Stimulated activated CD8-positive, alpha-beta memory T cell treated with anti-CD3 and anti-CD28 coated beads, Interleukin-7, amount 100 ng/mL, for 4 hours (primary cell): ENCODE data around the gene MRFAP1.
"Not testable (repeated sequence)": the region's sequence is repeated elsewhere in the genome, so short reads cannot be mapped to it uniquely, and the experiment has no call there.

ENCODE experiments used
- DNase-seq, 2 donors: peaks; one replicate each; pipeline ENCODE4 v3.0.0-alpha.2; 2020; ENCODE audit warnings: low read depth in 2 of 2

The MRFAP1 gene

DNA sequence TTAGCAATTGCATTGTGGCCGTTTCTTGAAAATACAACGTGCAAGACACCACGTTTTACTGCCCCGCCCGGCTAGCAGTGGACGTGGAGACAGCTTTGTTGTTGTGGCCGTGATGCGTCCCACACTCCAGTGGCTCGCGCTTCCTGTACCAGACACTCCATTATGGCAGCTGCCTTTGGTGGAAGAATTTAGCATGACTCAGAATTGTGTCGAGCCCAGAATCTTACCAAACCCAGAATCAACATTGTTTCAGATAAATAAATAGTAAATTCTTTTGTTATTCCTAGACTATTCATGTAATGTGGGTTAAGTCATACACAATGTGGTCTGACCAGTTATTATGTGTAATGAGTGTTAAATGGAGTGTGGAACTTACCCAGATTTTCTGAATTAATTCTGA is 27.9 kb downstream of the MRFAP1 start:
- no peak for DNase-seq

GRCh38 chr4:6671648-6672047 is 31.2 kb downstream of the MRFAP1 start:
- no peak for DNase-seq

DNA sequence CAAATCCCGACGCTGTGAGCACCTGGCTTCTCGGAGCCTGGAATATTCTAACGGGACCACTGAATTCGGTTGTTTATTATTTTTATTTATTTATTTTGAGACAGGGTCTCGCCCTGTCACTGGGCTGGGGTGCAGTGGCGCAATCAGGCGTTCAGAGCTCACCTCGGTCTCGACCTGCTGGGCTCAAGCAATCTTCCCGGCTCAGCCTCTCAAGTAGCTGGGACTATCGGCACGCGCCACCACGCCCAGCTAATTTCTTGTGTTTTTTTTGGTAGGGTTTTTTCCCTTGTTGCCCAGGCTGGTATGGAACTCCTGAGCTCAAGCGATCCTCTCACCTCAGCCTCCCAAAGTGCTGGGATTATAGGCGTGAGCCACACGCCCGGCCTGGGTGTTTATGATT is 31.6 kb downstream of the MRFAP1 start:
- no peak for DNase-seq

DNA sequence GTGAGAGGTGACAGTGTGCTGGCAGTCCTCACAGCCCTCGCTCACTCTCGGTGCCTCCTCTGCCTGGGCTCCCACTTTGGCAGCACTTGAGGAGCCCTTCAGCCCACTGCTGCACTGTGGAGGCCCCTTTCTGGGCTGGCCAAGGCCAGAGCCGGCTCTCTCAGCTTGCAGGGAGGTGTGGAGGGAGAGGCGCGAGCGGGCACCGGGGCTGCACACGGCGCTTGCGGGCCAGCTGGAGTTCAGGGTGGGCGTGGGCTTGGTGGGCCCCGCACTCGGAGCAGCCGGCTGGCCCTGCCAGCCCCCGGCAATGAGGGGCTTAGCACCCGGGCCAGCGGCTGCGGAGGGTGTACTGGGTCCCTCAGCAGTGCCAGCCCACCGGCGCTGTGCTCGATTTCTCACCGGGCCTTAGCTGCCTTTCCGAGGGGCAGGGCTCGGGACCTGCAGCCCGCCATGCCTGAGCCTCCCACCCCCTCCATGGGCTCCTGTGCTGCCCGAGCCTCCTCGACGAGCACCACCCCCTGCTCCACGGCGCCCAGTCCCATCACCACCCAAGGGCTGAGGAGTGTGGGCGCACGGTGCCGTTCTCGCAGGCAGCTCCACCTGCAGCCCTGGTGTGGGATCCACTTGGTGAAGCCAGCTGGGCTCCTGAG is 32.2 kb downstream of the MRFAP1 start:
- not testable (repeated sequence) for DNase-seq

GRCh38 chr4:6673191-6673659 is 32.7 kb downstream of the MRFAP1 start:
- DNase-seq: peak in 1 of 2 donors; percentile 31

DNA sequence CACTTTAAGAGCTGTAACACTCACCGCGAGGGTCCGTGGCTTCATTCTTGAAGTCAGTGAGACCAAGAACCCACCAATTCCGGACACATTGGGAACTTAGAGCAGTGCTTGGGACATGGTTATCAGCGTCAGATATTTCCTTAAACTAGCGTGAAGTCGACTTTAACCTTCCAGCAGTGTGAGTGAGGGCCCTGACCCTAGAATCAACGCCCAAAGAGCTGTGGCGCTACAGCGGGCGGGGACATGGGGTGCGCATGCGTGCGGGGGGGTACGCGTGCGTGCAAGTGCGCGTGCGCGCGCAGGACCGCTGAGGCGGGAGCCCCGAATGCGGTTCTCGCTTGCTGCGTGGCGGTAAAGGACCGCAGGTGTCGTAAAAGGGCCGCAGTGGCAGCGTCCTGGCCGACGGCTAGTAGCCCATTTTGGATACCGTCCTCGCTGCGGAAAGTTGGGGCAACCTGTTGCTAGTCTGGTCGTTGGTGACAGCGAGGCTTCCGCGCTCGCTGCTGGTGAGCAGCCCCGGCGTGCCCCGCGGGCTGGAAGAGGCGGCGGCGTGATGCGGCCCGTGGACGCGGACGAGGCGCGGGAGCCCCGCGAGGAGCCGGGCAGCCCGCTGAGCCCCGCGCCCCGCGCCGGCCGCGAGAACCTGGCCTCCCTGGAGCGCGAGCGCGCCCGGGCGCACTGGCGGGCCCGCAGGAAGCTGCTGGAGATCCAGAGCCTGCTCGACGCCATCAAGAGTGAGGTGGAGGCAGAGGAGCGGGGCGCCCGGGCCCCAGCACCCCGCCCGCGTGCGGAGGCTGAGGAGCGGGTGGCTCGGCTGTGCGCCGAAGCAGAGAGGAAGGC is 33.4 kb downstream of the MRFAP1 start:
- DNase-seq: peak; percentile 89 to 90

GRCh38 chr4:6674500-6675149 is 34.1 kb downstream of the MRFAP1 start:
- DNase-seq: peak; percentile 49 to 63

GRCh38 chr4:6676722-6677558 is 36.5 kb downstream of the MRFAP1 start:
- no peak for DNase-seq

GRCh38 chr4:6680372-6681034 is 40.0 kb downstream of the MRFAP1 start:
- DNase-seq: no peak

DNA sequence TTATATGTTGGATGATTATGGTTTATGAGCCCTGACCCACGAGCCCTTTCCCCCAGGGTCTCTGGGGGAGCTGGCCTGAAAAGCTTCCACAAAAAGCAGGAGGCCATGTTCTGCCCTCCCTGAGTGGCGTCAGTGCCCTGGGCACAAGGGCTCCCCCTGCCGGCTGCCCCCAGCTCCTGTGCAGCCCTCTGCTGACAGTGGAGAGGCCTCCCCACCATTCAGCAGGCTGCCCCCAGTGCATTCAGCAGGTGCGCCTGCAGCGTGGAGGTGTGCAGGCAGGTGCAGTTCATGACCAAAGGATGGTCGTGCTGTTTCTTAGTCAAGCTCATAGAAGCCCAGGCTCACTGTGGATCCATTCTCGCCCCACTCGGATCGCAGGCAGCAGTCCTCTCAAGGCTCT is 40.7 kb downstream of the MRFAP1 start:
- no peak for DNase-seq

GRCh38 chr4:6682862-6683590 is 42.5 kb downstream of the MRFAP1 start:
- no peak for DNase-seq

- no peak for DNase-seq
Measured at GRCh38 chr4:6684656-6685055, 44.2 kb downstream of the MRFAP1 start.

DNA sequence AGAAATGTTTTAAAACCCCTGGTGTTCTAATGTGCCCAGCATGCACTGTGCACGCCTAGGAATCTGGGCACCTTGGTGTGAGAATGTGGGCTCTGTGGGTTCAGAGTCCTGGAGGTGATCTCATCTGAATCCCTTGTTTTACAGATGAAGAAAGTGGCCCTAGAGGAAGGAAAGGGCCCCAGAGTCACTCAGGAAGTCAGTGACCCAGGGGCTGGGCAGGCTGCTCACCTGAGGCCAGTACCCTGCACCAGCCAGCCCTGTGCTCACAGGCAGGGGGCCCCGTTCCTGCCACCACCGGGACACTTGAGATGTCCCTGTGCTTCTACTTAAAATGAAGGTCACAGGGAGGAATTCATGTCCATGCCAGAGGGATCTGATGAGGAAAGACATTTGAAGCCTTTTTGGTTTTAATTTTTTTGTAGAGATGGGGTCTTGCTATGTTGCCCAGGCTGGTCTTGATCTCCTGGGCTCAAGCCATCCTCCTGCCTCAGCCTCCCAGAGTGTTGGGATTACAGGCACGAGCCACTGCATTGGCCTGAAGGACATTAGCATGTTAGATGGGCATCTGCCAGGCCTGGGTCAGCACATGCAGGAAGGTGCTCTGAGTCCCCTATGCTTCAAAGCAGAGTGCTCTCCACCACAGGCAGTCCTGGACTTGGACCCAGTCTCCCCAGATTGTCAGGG is 45.8 kb downstream of the MRFAP1 start:
- no peak for DNase-seq

- no peak for DNase-seq
Measured at GRCh38 chr4:6687947-6688878, 47.7 kb downstream of the MRFAP1 start.

- peak; percentile 69 to 71 for DNase-seq
Measured at GRCh38 chr4:6688879-6689505, 48.5 kb downstream of the MRFAP1 start.

- no peak for DNase-seq
Measured at GRCh38 chr4:6689506-6689960, 49.0 kb downstream of the MRFAP1 start.
